HPDE6-E6E7 (cell line): ENCODE data around the gene RBMX2.
A peak's percentile ranks its signal among the peaks of the same experiment; 100 is the strongest.
"Not testable (repeated sequence)": the region's sequence is repeated elsewhere in the genome, so short reads cannot be mapped to it uniquely, and the experiment has no call there.

Source experiments
- DNase-seq: peaks from one replicate; pipeline ENCODE4 v3.0.0; 2011; ENCODE audit warnings: missing footprints; ENCODE audit errors: extremely low spot score

RBMX2 gene

GRCh38 chrX:130401415-130402207 lies at the start of gene RBMX2:
TSS of gene RBMX2 (plus strand) at chrX:130401987. CDS start at chrX:130402033, 46 bp downstream.
- DNase-seq, result peak; percentile 81

GRCh38 chrX:130352050-130352449 lies 49.7 kb upstream of the RBMX2 start:
- DNase-seq, result not testable (repeated sequence)

- no peak for DNase-seq
Observed at GRCh38 chrX:130376077-130376476, 25.7 kb upstream of the RBMX2 start.

- no peak for DNase-seq
Observed at GRCh38 chrX:130378024-130378669, 23.6 kb upstream of the RBMX2 start.

- DNase-seq, result no peak
Observed at GRCh38 chrX:130385520-130385919, 16.3 kb upstream of the RBMX2 start, which contains the start of gene GPR119. TSS of gene GPR119 (minus strand) at chrX:130385674. CDS start at chrX:130385447, 227 bp downstream.

GRCh38 chrX:130386408-130386808 lies 15.4 kb upstream of the RBMX2 start:
- DNase-seq, result no peak

GRCh38 chrX:130393451-130394074 lies 8.2 kb upstream of the RBMX2 start:
- peak; percentile 44 for DNase-seq

- DNase-seq, result no peak
Observed at GRCh38 chrX:130395341-130395740, 6.4 kb upstream of the RBMX2 start.

GRCh38 chrX:130402208-130402684 lies 459 bp downstream of the RBMX2 start:
- no peak for DNase-seq

- no peak for DNase-seq
Observed at GRCh38 chrX:130413415-130413814, 11.6 kb downstream of the RBMX2 start.

GRCh38 chrX:130414800-130415199 lies 13.0 kb downstream of the RBMX2 start:
- DNase-seq, result no peak

- DNase-seq, result no peak
Observed at GRCh38 chrX:130415201-130415600, 13.4 kb downstream of the RBMX2 start.

GRCh38 chrX:130416785-130417184 lies 15.0 kb downstream of the RBMX2 start:
- no peak for DNase-seq

GRCh38 chrX:130418066-130418465 lies 16.3 kb downstream of the RBMX2 start:
- no peak for DNase-seq

- no peak for DNase-seq
Observed at GRCh38 chrX:130418740-130419139, 17.0 kb downstream of the RBMX2 start.

GRCh38 chrX:130419263-130419662 lies 17.5 kb downstream of the RBMX2 start:
- DNase-seq, result no peak

- DNase-seq, result no peak
Observed at GRCh38 chrX:130426531-130426930, 24.7 kb downstream of the RBMX2 start.

- DNase-seq, result not testable (repeated sequence)
Observed at GRCh38 chrX:130429236-130429635, 27.4 kb downstream of the RBMX2 start.

GRCh38 chrX:130435937-130436336 lies 34.1 kb downstream of the RBMX2 start:
- no peak for DNase-seq

- not testable (repeated sequence) for DNase-seq
Observed at GRCh38 chrX:130437996-130438395, 36.2 kb downstream of the RBMX2 start.

GRCh38 chrX:130443875-130444274 lies 42.1 kb downstream of the RBMX2 start:
- DNase-seq, result no peak

GRCh38 chrX:130444641-130445336 lies 43.0 kb downstream of the RBMX2 start:
- no peak for DNase-seq
